GM21447 (cell line): Measurements from ENCODE around the gene MPP2.
"Not testable (repeated sequence)": the region's sequence is repeated elsewhere in the genome, so short reads cannot be mapped to it uniquely, and the experiment has no call there.

Experiments used
- ATAC-seq: cut with Tn5 transposase; IDR thresholded peaks from one replicate; pipeline ENCODE4 v1.9.1; 2021; ENCODE audit not compliant: unreplicated experiment

Gene MPP2

GRCh38 chr17:43931062-43931571, 23.8 kb upstream of the MPP2 start:
- ATAC-seq: no peak

GRCh38 chr17:43928609-43929008, 21.3 kb upstream of the MPP2 start:
- no peak for ATAC-seq

GRCh38 chr17:43927929-43928328, 20.6 kb upstream of the MPP2 start:
- not testable (repeated sequence) for ATAC-seq

- no peak for ATAC-seq
These were observed 19.9 kb upstream of the MPP2 start for GRCh38 chr17:43927060-43927864.

DNA sequence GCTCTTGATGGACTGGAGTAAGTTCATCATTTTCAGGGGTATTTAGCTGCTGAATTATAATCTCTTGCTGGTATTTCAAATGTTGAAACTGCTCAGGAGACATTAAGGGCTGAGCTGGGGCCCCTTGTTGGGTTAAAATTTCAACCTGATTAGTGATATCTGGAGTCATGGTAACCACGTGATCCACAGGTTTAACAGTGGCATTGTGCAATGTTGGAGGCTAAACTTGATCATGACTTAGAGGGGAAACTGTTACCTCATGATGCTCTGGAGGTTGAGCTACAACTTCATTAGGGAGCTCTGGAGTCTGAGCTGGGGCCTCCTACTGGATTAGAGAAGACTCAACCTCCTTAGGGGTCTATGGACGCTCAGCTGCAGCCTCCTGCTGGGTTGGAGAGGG, 17.2 kb upstream of the MPP2 start:
- ATAC-seq: no peak

DNA sequence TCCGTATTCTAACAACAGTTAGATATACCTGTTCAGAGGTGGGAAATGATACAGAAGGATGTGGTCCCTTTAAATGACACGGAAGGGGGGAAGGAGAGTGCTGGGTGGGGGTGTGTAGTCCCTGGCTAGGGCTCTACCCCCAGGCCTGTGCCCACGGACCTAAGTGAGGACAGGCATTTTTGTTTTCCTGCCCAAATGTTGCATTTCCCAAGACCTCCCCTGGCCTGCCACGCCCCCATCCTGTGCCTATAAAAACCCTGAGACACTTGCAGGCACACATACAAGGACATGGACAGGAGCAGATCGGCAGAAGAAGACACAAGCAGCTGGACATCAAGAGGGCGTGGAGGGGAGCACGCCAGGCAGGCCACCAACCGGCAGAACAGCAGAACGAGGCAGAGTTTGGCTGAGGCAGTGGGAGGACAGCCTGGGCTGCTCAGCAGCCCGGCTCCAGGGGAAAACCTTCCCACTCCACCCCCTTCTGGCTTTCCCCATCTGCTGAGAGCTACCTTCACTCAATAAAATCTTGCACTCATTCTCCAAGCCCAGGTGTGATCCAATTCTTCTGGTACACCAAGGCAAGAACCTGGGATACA, 13.3 kb upstream of the MPP2 start:
- no peak for ATAC-seq

DNA sequence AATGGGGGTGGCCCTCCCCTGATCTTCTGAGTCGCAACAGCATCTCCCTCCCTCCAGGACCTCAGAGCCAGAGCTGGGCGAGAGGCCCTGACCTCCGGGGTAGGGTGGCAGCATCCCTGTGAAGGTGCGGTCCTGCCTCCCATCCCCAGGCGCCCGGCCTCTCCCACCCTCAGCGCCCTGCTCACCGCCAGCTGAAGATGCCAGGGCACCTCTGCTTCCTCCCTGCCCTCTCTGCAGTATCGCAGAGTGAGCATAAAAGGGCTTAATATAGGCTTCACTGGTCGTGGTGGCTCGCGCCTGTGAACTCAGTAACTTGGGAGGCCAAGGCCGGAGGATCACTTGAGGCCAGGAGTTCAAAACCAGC, 10.7 kb upstream of the MPP2 start:
- ATAC-seq: no peak

GRCh38 chr17:43917348-43918025, 10.2 kb upstream of the MPP2 start:
- ATAC-seq: no peak

DNA sequence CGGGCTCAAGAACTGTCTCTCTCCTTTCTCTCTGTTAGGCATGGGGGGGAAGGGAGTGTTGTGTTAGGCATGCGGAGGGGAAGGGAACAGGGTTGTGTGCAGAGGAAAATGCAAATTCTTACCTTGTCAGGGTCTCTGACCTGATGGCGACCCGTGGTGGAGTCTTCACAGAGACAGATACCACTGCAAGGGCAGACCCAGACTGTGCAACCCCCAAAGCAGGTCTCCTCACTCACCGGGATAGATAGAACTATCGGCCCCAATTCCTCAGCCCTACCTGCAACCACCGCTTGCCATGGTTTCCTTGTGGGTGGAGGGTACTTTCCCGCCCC, 9.6 kb upstream of the MPP2 start:
- no peak for ATAC-seq

- no peak for ATAC-seq
These were observed 9.0 kb upstream of the MPP2 start for GRCh38 chr17:43916385-43916784.

- ATAC-seq: no peak
These were observed 8.2 kb upstream of the MPP2 start for GRCh38 chr17:43915559-43915958.

- ATAC-seq: no peak
These were observed 7.1 kb upstream of the MPP2 start for GRCh38 chr17:43914451-43914850.

GRCh38 chr17:43913584-43913983, 6.2 kb upstream of the MPP2 start:
- no peak for ATAC-seq

DNA sequence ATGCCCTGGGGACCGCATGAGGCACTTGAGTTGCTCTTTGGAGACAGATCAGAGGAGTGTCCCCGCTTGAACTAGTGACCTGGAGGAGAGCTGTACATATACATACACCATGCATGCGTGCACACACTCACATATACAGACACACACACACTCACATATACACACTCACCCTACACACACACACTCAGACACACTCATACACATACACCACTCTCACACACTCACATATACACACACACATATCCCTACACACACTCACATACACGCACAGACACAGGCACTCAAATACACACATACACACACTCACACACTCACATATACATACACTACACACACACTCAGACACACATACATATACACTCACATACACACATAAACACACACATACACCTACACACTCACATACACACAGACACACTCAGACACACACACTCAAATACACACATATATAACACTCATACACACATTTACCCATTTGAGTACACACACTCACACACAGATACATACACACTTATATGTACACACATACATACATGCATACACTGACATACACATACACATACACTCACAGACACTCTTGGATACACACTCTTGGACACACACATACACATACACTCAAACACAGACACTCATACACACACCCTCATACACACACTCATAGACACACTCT, 5.4 kb upstream of the MPP2 start:
- ATAC-seq: no peak

- ATAC-seq: no peak
These were observed 4.6 kb upstream of the MPP2 start for GRCh38 chr17:43911904-43912303.

- no peak for ATAC-seq
These were observed 2.3 kb upstream of the MPP2 start for GRCh38 chr17:43909537-43910231.

DNA sequence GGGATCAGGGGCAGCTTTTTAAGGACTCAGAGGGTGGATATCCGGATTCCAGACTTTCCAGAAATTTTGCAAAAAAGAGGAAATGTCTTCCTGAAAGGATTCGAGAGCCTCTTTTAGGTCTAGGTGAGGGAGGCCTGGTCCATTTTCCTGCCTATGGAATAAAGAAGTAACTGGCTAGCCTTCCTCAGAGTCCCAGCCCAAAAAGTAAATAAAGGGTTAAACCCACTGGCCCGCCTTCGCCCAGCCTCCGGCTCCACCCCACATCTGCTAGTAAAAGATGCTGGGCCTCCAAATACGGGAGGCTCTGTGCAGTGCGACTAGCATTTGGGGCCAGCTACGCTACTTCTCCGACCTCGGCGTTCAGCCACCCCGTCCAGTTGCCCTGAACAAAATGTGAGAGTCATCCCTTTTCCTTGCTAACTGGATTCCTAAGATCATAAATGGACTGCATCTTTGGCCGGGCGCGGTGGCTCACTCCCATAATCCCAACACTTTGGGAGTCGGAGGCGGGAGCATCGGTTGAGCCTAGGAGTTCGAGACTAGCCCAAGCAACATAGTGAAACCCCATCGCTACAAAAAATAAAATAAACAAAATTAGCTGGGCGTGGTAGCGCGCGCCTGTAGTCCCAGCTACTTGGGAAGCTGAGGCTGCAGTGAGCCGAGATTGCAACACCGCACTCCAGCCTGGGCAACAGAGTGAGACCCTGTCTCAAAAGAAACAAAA, 824 bp upstream of the MPP2 start:
- no peak for ATAC-seq

- no peak for ATAC-seq
These were observed 348 bp downstream of the MPP2 start for GRCh38 chr17:43906951-43907424.

- ATAC-seq: no peak
These were observed 1.1 kb downstream of the MPP2 start for GRCh38 chr17:43905985-43906852.
